A549 (cell line): ENCODE measurements around the gene TGM6.

Experiments
- CBX2 ChIP-seq: fragments of 200-600 bp; sonication (generic); IDR thresholded peaks from 2 replicates; pipeline ENCODE4 v1.6.1; 2016; ENCODE audit warnings: low read depth, mild to moderate bottlenecking, borderline replicate concordance
- CEBPB ChIP-seq, 2 experiments: fragments of >200 bp in 1 of 2; sonication (Bioruptor Twin) in 1 of 2; formaldehyde crosslinking in 1 of 2; IDR thresholded peaks; 2 replicates each; pipeline ENCODE4 v1.6.1; 2012 to 2016
- CTCF ChIP-seq: fragments of >200 bp; sonication (Bioruptor Twin); formaldehyde crosslinking; IDR thresholded peaks from 3 replicates; pipeline ENCODE4 v1.5.1; 2016
- MAFK ChIP-seq: fragments of 450-650 bp; IDR thresholded peaks from 2 replicates; pipeline ENCODE4 v1.6.1; 2014; ENCODE audit not compliant: partially characterized antibody
- POLR2AphosphoS2 ChIP-seq: conservative IDR thresholded peaks from 2 replicates; pipeline ENCODE4 v1.6.1; 2012; ENCODE audit warnings: low read length, improper control_type of control experiment, inconsistent platforms
- RARB ChIP-seq: fragments of 250-450 bp; sonication (Bioruptor Pico); IDR thresholded peaks from 2 replicates; pipeline ENCODE4 v1.8.0; 2021; ENCODE audit warnings: mild to moderate bottlenecking, moderate library complexity
- ZNF302 ChIP-seq: fragments of 250-450 bp; sonication (Bioruptor Pico); IDR thresholded peaks from 2 replicates; pipeline ENCODE4 v1.9.0; 2021; ENCODE audit warnings: inconsistent platforms, mild to moderate bottlenecking, moderate library complexity

GRCh38 chr20:2473516-2473915 lies 92.8 kb downstream of the TGM6 start:
- TF ChIP-seq CTCF (no peak), MAFK (no peak), RARB (CRISPR knock-in tag) (no peak), CBX2 (no peak), ZNF302 (CRISPR knock-in tag) (no peak), CEBPB (IDR thresholded peaks at IDR 0.05) (no peak), POLR2AphosphoS2 (no peak)
